ENCODE measurements around the gene DDB1. TPM values are rescaled to one million over a fixed set of nuclear protein-coding genes. Genes with fewer than 3 reads are reported as not detected.
A peak's percentile ranks its signal among the peaks of the same experiment; 100 is the strongest.

The DDB1 gene
- 190 and 218 TPM in 2 replicates for total RNA-seq (2014; rRNA removed; shearing (Covaris generic))
- polyA plus RNA-seq (2015; cell fraction: cytosol; rRNA removed) = 145 and 168 TPM in 2 replicates
- polyA plus RNA-seq (2015; cell fraction: nucleus; rRNA removed) = 101 and 129 TPM in 2 replicates

- in situ Hi-C loops (cut with HindIII; ENCODE audit: low pct_unique_long_range_greater_than_20kb, low sequenced_read_pairs) = no loop called here
- peak; percentile 87 for DNase-seq (ENCODE audit: low read depth, low spot score)
Measured at GRCh38 chr11:61332797-61333549, at the start of gene DDB1, which contains the start of gene TKFC. DDB1 (minus strand) TSS chr11:61333105; CDS start chr11:61332968, 137 bp downstream. TKFC (plus strand) TSS chr11:61333228; CDS start chr11:61334729, 1,501 bp downstream.

DNA sequence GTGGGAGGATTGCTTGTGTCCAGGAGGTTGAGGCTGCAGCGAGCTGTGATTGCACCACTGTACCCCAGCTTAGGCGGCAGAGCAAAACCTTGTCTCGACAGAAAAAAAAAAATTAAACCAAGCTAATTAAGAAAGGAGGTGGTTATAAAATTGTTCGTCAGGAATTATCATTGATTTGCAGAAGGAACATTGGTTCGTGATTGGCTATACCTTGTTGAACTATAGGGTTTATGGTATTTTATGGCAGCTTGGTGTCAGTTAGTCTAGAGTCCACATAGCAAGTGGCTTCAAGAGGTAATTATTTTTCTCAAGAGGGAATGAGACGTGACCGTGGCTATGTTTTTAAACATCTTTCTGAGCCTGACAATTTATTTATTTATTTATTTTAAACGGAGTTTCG lies 48.0 kb upstream of the DDB1 start:
- no peak for DNase-seq (ENCODE audit: low read depth, low spot score)
- in situ Hi-C loops (cut with HindIII; ENCODE audit: low pct_unique_long_range_greater_than_20kb, low sequenced_read_pairs) = no loop called here

- no peak for DNase-seq (ENCODE audit: low read depth, low spot score)
- in situ Hi-C loops (cut with HindIII; ENCODE audit: low pct_unique_long_range_greater_than_20kb, low sequenced_read_pairs) = no loop called here
Measured at GRCh38 chr11:61378713-61379313, 45.9 kb upstream of the DDB1 start.

- in situ Hi-C loops (cut with HindIII; ENCODE audit: low pct_unique_long_range_greater_than_20kb, low sequenced_read_pairs) = no loop called here
- DNase-seq (ENCODE audit: low read depth, low spot score) = no peak
Measured at GRCh38 chr11:61377461-61378160, 44.7 kb upstream of the DDB1 start.

GRCh38 chr11:61375761-61376108 lies 42.8 kb upstream of the DDB1 start:
- DNase-seq (ENCODE audit: low read depth, low spot score) = no peak
- in situ Hi-C loops (cut with HindIII; ENCODE audit: low pct_unique_long_range_greater_than_20kb, low sequenced_read_pairs) = no loop called here

DNA sequence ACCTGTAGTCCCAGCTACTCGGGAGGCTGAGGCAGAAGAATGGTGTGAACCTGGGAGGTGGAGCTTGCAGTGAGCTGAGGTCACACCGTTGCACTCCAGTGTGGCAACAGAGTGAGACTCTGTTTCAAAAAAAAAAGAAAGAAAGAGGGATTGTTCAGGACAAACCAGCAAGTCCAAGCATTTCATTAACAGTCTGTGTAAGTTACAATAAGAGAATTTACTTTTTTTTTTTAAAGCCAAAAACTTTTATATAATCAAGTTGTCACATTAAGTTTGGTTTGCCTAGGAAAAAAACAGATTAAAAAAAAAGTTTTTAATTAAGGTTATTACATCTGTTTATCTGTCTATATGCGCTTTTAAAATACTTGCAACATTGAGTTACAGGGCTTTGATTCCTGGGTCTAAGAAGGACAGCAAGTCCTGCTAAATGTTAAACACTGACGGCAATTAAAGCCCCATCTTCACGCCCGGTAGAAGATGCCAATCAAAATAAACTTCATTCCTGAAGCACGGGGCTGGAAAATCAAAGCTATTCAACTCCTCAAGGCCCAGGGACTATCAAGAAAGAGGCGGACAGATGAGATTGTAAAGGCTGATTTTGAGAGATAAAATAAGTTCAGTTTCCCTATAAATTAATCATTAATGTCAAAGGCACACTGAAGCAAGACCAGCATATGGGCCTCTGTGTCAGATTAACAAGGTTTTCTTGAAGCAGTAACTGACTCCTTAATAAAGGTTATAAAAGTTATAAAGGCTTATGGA lies 39.9 kb upstream of the DDB1 start:
- DNase-seq (ENCODE audit: low read depth, low spot score) = no peak
- in situ Hi-C loops (cut with HindIII; ENCODE audit: low pct_unique_long_range_greater_than_20kb, low sequenced_read_pairs) = no loop called here

DNA sequence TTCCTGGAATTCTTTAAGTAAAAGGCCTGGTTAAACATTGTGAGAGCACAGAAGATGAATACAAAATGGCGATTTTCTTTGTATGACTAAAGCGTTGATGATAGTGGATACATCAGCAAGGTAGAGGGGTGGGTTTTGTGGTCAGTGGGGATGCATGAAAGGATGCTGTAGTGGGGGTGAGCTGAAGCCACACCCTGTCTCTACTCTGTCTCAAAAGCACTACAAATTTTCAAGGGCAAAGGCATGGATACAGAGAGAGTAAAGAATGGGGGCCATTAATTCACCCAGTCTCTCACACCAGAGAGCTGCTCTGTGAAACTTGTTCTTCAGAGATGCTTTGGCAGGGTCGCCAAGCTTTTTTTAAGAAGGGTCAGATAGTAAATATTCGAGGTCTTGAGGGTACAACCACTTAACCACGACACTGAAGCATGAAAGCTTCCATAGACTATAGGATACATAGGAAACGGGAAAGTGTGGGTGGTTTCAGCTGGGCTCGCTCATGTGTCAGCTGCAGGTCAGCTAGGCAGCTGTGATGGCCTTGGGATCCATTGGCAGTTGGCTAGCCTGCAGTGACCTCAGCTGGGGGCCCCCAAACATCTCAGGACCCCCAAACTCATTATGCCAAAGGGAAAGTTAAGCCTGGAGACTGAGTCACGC lies 37.6 kb upstream of the DDB1 start:
- no peak for DNase-seq (ENCODE audit: low read depth, low spot score)
- in situ Hi-C loops (cut with HindIII; ENCODE audit: low pct_unique_long_range_greater_than_20kb, low sequenced_read_pairs) = no loop called here

DNA sequence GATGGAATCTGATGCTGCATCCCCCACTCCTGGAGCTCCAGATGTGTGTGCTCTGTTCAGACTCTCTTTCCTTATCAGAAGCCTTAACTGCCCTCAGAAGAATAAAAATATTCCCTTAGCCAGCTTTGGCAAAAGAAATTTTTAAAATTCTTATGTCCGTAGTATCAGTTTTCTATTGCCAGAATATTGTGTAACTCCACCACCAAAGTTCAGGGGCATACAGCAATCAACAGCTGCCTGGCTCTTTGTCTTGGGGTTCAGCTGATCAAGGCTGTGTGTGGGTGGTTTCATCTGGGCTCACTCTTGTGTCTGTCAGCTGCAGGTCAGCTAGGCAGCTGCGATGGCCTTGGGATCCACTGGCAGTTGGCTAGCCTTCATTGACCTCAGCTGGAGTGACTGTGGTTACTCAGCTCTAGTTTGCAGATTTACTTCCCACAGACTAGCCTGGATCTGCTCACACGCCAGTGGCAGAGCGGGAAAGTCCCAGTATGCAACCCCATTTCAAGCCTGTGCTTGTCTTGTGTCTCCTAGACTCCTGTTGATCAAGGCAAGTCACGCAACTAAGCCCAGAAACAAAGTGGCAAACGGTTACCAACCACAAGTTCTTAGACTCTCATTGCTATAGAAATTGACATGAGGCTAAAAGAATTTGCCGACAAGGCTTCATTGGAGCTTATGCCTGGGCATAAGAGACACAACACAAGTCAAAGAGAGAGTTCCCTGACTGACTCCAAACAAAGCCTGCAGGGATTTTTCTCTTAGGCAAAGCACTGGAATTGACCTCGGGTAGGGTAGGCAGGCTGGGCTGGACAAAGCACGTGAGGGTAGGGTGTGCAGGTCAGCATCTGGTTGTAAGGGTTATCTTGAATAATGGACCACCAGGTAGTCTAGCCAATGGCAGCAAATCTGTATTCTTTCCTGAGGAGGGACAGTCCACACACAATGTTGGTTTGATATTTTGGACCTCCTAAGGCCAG lies 36.8 kb upstream of the DDB1 start:
- in situ Hi-C loops (cut with HindIII; ENCODE audit: low pct_unique_long_range_greater_than_20kb, low sequenced_read_pairs) = no loop called here
- peak; percentile 32 for DNase-seq (ENCODE audit: low read depth, low spot score)

DNA sequence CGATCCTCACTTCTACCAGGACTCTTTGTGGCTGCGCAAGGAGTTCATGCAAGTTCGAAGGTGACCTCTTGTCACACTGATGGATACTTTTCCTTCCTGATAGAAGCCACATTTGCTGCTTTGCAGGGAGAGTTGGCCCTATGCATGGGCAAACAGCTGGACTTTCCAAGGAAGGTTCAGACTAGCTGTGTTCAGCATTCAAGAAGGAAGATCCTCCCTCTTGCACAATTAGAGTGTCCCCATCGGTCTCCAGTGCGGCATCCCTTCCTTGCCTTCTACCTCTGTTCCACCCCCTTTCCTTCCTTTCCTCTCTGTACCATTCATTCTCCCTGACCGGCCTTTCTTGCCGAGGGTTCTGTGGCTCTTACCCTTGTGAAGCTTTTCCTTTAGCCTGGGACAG lies 35.7 kb upstream of the DDB1 start:
- no peak for DNase-seq (ENCODE audit: low read depth, low spot score)
- in situ Hi-C loops (cut with HindIII; ENCODE audit: low pct_unique_long_range_greater_than_20kb, low sequenced_read_pairs) = no loop called here

GRCh38 chr11:61367406-61367805 lies 34.5 kb upstream of the DDB1 start:
- in situ Hi-C loops (cut with HindIII; ENCODE audit: low pct_unique_long_range_greater_than_20kb, low sequenced_read_pairs) = no loop called here
- DNase-seq (ENCODE audit: low read depth, low spot score) = no peak

- in situ Hi-C loops (cut with HindIII; ENCODE audit: low pct_unique_long_range_greater_than_20kb, low sequenced_read_pairs) = no loop called here
- DNase-seq (ENCODE audit: low read depth, low spot score) = no peak
Measured at GRCh38 chr11:61364012-61364675, 31.2 kb upstream of the DDB1 start.

- in situ Hi-C loops (cut with HindIII; ENCODE audit: low pct_unique_long_range_greater_than_20kb, low sequenced_read_pairs) = no loop called here
- DNase-seq (ENCODE audit: low read depth, low spot score) = peak; percentile 44
Measured at GRCh38 chr11:61362542-61362875, 29.6 kb upstream of the DDB1 start.

DNA sequence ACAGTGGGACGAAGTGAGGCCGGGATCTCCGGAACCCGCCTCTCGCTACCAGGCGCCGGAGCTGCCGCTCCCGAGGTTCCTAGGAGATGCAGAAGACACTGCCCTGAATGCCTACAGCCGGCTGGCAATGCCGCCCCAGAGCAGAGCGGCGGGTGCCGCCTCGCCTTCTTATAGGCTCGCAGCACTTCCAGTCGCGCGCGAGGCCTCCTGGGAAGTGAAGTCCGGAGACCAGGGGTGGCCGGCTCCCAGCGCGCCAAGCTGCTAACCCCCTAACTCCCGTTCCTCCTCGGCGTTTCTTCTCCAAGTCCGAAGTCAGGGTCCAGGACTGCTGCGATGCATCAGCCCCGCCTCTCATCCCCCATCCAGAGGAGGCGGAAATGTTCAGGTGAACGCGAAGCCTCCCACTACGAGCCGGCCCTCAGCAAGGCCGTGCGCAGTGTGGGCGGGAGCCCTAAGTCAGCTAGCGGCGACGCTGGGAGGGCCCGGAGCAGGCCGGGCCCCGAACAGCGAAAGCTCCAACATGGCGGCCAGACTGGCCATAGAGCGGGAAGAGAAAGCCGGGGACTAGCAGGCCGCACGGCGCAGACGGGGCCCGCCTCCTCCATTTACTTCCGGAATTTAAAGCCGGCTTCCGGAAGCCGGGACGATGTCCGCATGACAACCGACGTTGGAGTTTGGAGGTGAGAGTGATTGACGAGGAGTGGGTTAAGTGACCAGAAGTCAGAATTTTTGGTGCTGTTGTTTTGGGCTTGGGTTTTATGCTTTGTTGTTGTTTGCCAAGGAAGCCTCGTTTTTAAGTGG lies 29.0 kb upstream of the DDB1 start, which contains the start of the genes CYB561A3 and TMEM138:
CYB561A3 (minus strand) TSS at position 142 of the 801 bp plus-strand sequence. CDS start 5,169 bp downstream, outside the sequence.
TMEM138 (plus strand) TSS at position 634 of the 801 bp plus-strand sequence. CDS start 2,017 bp downstream, outside the sequence.
- DNase-seq (ENCODE audit: low read depth, low spot score) = peak; percentile 88
- in situ Hi-C loops (cut with HindIII; ENCODE audit: low pct_unique_long_range_greater_than_20kb, low sequenced_read_pairs) = no loop called here

DNA sequence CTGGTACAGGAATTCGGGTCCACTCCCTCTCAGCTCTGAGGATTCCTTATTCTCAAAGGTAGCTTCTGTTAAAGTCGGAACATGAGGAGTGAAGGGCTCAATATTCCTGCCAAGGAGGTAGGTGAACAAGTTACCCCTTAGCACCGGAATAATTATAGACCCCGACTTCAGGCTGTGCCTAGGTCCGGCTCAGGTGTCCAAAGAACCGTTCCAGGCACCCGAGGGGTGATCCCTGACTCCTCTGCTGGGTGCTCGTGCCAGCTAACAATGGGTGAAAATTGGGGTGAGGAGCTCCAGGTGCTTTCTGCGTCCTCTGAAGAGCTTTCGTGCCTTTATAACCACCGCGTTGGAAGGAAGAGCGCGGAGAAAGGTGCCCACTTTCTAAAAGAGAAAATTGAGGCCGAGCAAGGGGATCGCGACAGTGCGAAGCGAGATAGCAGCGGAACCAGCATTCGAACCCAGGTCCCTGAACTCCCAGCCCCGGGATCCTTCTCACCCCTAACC lies 28.4 kb upstream of the DDB1 start:
- DNase-seq (ENCODE audit: low read depth, low spot score) = no peak
- in situ Hi-C loops (cut with HindIII; ENCODE audit: low pct_unique_long_range_greater_than_20kb, low sequenced_read_pairs) = no loop called here

- in situ Hi-C loops (cut with HindIII; ENCODE audit: low pct_unique_long_range_greater_than_20kb, low sequenced_read_pairs) = no loop called here
- no peak for DNase-seq (ENCODE audit: low read depth, low spot score)
Measured at GRCh38 chr11:61359516-61359915, 26.6 kb upstream of the DDB1 start.
